ENCODE data around the gene RNF144B.

DNA sequence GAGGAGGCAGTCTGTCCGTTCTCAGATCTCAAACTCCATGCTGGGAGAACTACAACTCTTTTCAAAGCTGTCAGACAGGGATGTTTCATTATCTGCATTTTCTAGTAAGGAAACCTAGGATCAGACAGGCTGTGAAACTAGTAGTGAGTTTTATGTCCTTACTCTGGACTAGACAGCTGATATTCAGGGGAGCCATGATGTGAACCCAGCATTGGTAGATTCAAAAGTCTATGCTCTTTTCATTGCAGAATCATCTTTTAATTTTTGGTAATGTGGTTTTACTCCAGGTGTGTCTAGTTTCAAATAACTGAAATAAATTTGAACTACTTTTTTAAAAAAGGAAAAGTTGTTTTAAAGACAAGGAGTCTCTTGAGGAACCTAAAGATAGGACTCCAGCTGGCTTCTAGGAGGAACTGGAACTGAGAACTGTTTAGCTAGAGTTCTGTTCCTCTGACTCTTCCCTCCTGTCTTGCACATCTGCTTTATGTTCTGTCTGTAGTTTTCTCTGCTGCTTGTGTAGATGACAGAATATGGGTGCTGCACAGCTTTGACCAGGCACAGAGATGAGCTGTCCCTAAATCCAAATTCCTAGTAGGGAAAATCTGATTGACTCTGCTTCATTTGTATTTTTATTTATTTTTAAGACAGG, 27.8 kb upstream of the RNF144B start:
- no peak for TF ChIP-seq NR2F6 (CRISPR knock-in tag; IDR thresholded peaks at IDR 0.05)
- no peak for TF ChIP-seq EP300 (IDR thresholded peaks at IDR 0.05; ENCODE audit: low read length)
- TF ChIP-seq CBX1 (IDR thresholded peaks at IDR 0.05; ENCODE audit: low read depth): no peak
- no peak for TF ChIP-seq CEBPG (CRISPR knock-in tag; IDR thresholded peaks at IDR 0.05)
- no peak for TF ChIP-seq CEBPG (tag; conservative IDR thresholded peaks at IDR 0.05 in 1 of 2, IDR thresholded peaks at IDR 0.05 in 1 of 2)
- TF ChIP-seq, protein P1, sequence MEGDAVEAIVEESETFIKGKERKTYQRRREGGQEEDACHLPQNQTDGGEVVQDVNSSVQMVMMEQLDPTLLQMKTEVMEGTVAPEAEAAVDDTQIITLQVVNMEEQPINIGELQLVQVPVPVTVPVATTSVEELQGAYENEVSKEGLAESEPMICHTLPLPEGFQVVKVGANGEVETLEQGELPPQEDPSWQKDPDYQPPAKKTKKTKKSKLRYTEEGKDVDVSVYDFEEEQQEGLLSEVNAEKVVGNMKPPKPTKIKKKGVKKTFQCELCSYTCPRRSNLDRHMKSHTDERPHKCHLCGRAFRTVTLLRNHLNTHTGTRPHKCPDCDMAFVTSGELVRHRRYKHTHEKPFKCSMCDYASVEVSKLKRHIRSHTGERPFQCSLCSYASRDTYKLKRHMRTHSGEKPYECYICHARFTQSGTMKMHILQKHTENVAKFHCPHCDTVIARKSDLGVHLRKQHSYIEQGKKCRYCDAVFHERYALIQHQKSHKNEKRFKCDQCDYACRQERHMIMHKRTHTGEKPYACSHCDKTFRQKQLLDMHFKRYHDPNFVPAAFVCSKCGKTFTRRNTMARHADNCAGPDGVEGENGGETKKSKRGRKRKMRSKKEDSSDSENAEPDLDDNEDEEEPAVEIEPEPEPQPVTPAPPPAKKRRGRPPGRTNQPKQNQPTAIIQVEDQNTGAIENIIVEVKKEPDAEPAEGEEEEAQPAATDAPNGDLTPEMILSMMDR (IDR thresholded peaks at IDR 0.05 in 2 of 3, conservative IDR thresholded peaks at IDR 0.05 in 1 of 3; ENCODE audit: insufficient read depth in 2 of 3, low read depth in 1 of 3, low read length in 3 of 3): no peak
- TF ChIP-seq POLR2A (conservative IDR thresholded peaks at IDR 0.05): no peak
- TF ChIP-seq SREBF1 (IDR thresholded peaks at IDR 0.05; ENCODE audit: borderline replicate concordance, low read depth, low read length): no peak

Data from K562 (cell line).